ENCODE data around the gene CHD1.

CHD1 gene

GRCh38 chr5:98898743-98899142 is 30.1 kb downstream of the CHD1 start:
- no peak for DNase-seq

DNA sequence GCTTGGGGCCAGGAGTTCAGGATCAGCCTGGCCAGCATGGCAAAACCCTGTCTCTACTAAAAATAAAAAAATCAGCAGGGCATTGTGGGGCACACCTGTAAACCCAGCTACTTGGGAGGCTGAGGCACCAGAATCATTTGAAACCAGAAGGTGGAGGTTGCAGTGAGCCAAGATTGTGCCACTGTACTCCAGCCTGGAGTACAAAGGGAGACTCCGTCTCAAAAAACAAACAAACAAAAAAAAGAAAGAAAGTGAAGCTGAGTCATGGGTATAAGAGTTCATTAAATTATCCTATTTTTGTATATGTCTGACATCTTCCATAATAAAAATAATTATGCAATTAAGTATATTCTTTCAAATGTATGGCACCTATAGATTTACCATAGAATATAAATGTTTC is 37.2 kb downstream of the CHD1 start:
- DNase-seq = no peak

DNA sequence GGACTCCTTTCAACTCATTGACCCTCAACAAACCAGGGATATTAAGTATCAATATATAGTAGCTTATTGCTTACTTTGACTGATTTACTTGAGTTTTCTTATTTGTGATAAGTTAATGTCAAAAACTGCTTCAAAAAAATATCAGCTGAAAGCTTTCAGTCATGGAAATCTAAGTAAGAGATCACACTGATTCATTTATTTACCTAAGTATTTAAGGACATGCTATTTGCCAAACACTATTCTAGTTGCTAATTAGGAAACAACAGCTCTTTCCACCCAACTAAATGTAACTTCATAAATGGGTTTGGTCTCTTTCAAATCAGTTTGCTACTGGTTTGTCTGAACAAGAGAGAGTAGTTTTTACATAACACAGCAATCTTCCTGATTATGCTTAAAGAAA is 48.2 kb downstream of the CHD1 start:
- DNase-seq = no peak

DNA sequence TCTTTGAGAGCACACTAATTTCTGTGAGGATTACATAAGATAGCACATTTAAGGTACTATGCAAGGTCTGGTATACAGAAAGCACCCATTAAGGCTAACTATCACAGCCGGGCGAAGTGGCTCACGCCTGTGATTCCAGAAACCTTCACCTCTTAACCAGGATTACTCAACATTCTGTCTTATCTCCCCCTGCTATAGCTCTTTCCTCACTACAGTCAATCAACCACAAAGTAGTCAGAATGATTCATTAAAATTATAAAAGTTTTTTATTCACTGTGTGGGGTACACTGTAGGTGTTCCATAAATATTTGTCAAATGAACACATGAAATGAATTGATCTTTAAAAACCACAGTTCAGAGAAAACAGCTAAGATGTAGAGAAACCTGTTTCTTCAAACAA is 48.7 kb downstream of the CHD1 start:
- DNase-seq = peak; percentile 7

DNA sequence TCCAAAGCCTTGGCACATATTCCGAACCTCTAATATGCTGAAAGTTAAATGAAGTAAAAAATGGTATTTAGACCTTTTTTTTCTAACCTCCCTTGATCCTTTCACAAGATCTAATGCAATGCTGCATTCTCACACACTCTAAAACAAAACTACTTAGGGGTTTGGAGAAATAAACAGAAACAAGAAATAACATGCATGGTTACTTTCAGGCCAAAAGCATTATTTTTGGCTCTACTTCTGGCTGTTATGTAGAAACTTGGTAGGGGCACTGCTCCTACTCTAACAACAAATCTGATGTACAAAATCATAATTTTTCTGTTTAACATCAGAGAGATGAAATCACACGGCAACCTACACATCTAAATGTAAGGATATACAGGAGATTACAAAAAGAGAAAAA is 51.2 kb downstream of the CHD1 start:
- no peak for DNase-seq

DNA sequence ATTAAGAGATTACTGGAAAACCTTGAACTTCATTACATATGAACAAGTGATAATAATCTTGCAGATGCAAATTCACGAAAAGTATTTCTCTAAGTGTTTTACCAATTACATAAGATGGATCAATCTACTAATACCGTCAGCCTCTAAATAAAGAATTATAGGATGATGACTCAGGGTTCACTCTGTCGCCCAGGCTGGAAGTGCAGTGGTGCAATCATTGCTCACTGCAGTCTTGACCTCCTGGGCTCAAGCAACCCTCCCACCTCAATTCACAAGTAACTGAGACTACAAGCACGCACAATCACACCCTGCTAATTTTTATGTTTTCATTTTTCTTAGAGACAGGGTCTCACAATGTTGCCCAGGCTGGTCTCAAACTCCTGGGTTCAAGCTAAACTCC is 56.1 kb downstream of the CHD1 start:
- DNase-seq = peak; percentile 54

DNA sequence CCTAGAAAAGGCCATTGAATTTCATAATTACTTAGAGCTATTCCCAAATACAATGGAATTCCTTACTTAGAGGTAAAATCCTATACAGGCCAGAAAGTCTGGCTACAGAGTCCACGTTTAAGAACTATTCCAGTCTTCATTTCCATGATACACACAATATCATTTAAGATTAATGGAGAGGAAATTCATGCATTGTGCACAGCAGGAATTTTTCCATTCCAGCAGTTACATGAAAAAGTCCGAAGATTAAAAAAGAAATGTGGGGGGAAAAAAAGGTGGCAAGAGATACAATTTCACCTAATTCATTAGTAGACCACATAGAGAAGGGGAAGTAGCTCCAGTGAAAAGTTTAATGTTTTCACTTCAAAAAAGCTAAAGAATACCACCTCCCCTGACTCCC is 63.1 kb downstream of the CHD1 start:
- no peak for DNase-seq

- no peak for DNase-seq
Observed at GRCh38 chr5:98847054-98847453, 81.8 kb downstream of the CHD1 start.

DNA sequence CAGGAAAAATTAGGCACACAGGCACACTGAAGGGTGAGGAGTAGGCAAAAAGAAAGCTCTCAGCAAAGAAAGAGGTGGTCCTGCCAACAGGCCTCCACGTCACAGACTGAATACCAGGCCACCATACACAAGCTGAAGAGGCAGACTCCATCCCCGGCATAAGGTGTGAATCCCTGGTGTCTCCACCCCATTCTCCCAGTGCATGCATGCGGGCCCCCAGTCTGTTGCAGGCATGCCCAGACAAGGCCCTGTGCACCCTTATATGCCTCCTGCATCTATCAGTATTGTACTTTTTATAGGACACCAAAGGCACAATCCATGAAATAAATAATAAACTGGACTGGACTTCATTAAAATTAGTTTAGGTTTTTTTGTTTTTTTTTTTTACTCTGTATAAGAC is 82.3 kb downstream of the CHD1 start:
- DNase-seq = no peak

- no peak for DNase-seq
Observed at GRCh38 chr5:98845878-98846277, 82.9 kb downstream of the CHD1 start.

DNA sequence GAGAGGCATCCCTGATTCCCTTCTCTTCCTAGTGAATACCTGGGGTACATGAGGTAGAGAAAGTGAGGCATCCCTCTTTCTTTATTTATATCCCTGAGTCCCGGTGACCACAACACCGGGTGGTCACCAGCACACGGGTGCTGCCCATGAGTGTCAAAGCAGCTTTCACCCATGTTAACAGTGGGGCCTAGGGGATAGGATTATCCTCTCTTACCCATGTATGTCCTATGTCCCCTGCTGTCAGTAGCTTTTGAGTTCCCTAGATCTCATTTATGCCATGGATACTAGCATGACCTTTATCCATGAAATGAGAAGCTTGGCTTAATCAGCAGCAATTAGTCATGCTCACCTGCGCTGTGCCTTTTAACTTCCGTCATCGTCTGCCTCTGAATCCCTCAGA is 83.9 kb downstream of the CHD1 start:
- DNase-seq = no peak

- no peak for DNase-seq
Observed at GRCh38 chr5:98843481-98843880, 85.3 kb downstream of the CHD1 start.

GRCh38 chr5:98840946-98841345 is 87.9 kb downstream of the CHD1 start:
- no peak for DNase-seq

DNA sequence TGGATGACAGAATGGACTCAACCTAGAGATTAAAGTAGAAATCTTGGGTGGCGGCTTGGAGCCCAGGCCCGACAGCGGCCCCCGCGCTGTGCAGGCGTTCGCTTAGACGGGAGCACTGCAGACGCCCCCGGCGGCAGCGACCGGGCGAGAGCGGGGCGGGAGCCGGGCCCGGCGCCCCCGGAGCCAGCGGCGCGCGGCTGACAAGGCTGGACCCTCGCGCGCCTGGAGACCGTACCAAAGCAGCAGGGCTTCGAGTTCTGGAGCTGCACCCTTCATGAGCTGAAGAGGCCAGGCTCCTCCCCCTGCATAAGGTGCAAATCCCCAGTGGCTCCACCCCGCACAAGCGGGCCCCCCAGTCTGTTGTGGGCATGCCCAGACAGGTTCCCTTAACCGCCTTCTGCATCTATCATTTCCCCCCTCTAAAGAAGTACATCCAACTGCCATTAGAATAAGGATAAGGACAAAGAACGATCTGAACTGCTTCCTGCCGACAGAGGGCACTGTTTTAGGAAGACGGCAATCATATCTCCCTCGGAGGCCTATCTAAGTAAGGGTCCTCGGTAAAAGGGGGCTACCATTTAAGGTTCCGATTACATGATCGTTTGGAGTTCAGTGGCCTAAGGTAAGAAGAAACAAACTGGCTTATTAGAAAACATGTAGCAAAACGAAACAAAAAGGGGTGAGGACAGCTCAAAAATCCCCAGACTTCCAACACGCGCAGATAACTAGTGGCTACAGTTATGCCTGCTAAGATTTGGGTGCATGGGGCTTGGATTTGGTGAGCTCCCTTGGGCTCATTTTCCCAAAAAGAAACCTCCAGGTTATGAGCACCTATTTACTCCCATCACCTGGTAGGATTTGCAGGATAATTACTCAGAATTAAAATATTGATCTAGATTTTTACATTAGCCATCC is 89.1 kb downstream of the CHD1 start:
- DNase-seq = peak; percentile 24

DNA sequence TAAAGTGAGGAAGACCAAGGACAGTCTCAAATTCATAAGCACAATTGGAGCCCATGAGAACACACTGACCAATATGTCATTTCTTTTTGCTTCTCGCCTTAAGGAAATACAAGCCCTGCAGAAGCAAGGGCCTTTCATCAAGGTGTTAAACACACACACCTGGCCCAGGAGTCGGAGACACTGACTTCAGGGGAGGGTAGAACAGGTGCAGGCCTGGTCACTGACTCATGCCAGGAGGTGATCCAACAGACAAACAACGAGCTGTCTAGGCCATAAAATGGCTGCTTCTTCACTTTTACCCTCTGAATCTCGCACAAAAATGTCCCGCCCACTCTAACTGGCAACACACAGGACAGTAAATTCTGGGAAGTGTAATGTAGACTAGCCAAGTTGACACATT is 92.6 kb downstream of the CHD1 start:
- DNase-seq = no peak

DNA sequence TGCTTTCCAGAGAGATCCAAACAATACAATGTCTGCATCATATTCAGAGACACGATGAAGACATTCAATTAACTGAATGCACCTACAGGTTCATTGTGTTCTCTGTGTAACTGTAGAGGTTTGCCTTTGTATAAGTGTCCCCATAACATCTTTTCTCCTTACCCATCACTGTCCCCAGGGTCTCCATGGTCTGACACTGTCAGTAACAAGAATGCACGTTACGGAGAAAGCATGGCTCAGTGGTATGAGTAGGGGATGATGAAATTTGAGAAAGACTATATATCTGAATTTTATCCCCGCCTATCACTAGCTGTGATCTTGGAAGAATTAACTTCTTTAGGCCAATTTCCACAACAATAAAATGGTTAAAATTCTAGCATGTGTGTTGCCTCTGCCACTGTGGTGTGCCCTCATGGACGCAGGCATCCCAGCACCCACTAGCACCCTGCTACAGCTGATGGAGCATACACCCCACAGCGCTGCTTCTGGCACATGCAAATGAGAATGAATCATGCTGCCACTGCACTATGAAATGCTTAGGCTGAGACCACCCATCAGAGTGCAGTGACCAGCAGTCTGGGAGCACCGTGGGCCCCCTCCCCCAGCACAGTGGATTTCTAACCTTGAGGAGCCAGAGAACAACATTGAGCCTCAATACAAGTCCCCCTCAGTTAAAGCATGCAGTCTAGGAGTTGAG is 101.1 kb downstream of the CHD1 start:
- DNase-seq = no peak

DNA sequence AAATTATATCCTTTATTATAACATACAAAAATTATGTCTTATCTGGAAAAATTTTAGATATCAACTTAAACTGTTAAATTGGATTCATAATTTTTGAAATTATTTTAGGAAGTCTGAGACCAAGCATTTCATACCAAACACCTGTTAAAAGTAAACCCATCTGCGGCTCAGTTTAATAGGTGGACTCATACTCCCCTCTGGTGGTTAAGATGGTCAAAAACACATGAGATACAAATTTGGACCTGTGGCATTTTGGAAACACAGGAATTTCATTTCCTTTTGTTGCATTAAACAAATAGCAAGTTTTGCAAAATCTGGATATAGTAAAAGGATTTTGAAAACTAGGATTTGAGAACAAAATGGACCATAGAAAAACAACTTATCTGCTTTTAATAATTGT is 101.6 kb downstream of the CHD1 start:
- DNase-seq = peak; percentile 58

DNA sequence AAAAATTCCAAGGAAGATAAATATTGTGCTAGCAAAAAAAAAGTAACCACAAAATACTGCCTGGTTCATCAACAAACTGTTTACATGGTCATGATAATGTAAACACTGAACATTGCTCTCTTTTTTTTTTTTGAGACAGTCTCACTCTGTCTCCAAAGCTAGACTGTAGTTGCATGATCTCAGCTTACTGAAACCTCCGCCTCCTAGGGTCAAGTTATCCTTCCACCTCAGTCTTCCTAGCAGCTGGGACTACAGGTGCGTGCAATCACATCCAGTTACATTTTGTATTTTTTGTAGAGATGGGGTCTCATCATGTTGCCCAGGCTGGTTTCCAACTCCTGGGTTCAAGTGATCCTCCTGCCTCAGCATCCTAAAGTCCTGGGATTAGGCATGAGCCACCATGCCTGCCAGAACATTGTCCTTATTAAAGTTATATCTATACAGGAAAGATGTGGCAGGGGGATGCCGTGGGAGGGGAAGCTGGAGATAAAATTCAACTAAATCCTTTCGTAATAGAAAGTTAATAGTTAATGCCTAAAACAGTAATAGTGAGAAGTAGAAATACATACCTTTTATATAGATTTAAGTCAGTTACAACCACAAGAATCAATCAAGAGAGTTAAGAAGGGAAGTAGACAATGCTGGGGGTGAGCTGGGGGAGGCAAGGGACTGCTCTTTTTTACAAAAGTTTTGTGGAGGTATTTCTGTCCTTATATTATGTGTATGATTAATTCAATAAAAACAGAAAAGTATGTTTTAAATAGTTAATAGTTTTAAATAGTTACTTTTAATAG is 103.0 kb downstream of the CHD1 start:
- no peak for DNase-seq

DNA sequence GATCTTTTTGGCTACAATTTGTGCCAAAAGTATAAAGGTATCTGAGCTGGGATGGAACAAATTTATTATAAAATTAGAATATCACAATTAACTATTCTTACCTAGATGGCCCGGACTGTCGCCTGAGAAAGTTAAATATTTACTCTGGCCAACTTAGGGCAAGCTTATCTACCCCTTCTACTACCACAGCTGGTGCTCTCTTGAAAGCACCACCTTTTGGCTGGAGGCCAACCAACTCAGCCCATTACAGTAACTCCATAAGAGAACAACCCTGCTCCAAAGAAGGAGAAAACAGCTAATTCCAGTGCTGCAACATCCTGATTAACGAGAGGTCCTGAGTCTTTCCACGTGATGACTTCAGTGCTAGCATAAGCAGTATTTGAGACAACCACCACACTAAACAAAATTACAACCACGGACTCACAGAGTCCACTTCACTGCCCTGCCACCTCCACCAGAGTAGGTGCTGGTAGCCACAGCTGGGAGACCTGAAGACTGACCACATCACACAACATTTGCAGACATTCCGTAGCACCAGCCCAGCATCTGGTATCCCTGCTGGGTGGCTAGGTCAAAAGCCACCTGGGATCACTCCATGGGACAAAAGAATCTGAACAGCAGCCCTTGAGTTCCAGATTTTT is 112.1 kb downstream of the CHD1 start:
- no peak for DNase-seq

- peak; percentile 23 for DNase-seq
Observed at GRCh38 chr5:98813755-98814154, 115.1 kb downstream of the CHD1 start.

- DNase-seq = no peak
Observed at GRCh38 chr5:98810206-98810605, 118.6 kb downstream of the CHD1 start.

DNA sequence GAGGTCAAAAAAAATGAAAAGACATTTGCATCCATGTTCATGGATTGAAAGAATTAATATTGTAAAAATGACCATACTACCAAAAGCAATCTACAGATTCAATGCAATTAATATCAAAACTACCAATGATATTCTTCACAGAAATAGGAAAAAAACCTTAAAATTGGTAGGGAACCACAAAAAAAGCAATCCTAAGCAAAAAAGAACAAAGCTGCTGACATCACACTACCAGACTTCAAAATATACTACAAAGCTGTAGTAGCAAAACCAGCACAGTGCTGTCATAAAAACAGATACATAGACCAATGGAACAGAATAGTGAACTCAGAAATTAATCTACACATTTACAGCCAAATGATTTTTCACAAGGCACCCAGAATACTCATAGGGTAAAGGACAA is 121.0 kb downstream of the CHD1 start:
- no peak for DNase-seq

DNA sequence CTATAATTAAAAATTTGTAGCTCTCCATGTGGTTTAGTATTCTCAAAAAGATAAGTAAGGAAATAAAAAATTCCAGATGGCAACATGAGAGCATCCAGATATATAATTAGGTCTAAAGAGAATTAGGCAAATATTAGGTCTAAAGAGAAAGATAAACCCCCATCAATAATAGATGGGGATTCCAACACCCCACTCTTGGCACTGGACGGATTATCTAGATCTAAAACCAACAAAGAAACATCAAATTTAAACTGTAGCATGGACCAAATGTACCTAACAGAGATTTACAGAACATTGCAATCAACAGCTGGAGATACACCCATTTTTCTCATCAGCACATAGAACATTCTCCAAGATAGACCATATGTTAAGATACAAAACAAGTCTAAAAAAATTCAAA is 123.7 kb downstream of the CHD1 start:
- no peak for DNase-seq
